ENCODE results near the gene LRRC58.
A peak's percentile ranks its signal among the peaks of the same experiment; 100 is the strongest.
"Not testable (repeated sequence)": the region's sequence is repeated elsewhere in the genome, so short reads cannot be mapped to it uniquely, and the experiment has no call there.

The LRRC58 gene

GRCh38 chr3:120348991-120349854 is at the start of gene LRRC58:
TSS of gene LRRC58 (minus strand) at chr3:120349354. CDS start at chr3:120349243, 111 bp downstream.
- peak; percentile 74 for DNase-seq

DNA sequence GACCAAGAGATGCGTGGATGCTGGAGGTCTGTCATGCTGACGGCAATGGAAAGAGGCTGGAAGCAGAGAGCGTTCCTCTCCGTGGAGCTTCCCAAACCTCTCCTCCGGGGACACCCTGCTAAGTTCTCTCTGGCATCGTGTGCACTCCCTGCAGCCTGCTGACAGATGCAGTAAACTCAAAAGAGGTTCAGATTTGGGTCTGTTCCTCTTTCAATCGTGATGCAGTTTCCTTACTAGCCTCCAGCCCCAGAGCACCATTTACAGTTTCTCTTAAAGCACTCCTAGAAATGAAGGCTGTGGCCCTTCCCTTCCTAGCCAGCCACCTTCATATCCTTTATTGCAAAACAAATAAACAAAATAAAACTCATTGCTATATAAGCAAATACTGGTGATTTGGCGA is 47.3 kb upstream of the LRRC58 start:
- DNase-seq: no peak

GRCh38 chr3:120394347-120394746 is 45.2 kb upstream of the LRRC58 start:
- no peak for DNase-seq

GRCh38 chr3:120393761-120394160 is 44.6 kb upstream of the LRRC58 start:
- no peak for DNase-seq

- no peak for DNase-seq
These were observed 44.1 kb upstream of the LRRC58 start for GRCh38 chr3:120393243-120393642.

DNA sequence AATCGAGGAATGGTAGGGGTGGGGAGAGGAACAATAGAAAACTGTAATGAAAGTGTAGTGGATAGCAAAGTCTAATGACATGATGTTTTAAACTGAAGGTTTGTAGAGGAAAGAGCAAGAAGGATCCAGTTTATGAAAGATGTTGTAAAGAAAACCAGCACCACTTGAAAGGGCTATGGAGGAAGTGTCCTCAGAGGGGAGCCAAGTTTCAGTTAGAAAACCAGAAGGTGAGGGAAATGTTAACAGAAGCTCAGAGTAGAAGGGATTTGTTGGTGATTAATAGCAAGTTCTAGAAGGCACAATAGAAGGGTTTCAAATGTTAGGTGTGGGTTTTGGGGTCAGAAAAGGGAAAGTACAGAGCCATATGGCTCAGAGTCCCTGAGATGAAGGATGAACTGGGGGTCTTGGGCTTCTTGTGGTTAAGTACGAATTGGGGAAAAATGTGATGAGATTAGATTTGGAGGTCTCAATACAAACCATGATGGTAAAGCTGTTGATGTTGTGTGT is 33.8 kb upstream of the LRRC58 start:
- no peak for DNase-seq

DNA sequence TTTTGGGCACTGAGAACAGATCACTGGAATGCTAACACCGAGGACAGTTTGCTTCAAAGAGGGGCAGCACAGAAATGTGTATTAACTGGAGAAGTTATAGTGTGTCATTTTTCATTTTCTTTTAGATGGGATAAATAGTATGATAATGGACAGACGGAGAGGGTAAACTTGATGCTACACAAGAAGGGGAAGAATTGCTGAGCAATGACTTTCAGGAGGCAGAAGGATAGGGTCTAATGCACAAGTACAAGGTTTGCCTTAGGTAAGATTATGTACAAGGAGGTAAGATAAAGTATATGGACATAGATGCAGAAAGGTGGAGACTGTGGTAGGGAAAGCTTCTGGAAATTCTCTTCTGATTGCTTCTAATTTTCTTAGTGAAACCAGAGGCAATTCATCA is 32.3 kb upstream of the LRRC58 start:
- no peak for DNase-seq

DNA sequence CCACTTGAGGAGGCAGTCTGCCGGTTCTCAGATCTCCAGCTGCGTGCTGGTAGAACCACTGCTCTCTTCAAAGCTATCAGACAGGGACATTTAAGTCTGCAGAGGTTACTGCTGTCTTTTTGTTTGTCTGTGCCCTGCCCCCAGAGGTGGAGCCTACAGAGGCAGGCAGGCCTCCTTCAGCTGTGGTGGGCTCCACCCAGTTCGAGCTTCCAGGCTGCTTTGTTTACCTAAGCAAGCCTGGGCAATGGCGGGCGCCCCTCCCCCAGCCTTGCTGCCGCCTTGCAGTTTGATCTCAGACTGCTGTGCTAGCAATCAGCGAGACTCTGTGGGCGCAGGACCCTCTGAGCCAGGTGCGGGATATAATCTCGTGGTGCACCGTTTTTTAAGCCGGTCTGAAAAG is 28.8 kb upstream of the LRRC58 start:
- DNase-seq: not testable (repeated sequence)

- no peak for DNase-seq
These were observed 21.3 kb upstream of the LRRC58 start for GRCh38 chr3:120370463-120370862.

DNA sequence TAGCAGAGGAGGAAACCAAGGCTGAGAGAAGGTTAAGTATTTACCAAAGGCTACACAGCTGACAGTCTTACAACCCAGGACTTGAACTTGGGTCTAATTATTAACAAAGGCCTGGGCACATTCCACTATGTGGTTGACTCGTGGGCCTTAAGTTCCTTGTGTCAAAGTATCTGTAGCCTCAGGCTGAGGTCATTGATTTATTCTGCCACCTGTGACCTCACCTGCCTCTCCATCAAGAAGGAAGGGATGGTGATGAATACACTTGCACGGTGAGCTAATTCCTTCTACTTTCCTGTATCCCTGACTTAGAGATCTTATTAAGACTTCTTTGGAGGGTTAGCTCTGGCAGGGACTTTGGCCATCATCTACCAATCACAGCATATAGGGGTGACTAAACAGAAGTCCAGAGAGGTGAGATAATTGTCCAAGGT is 19.9 kb upstream of the LRRC58 start:
- DNase-seq: no peak

GRCh38 chr3:120368172-120368571 is 19.0 kb upstream of the LRRC58 start:
- no peak for DNase-seq

DNA sequence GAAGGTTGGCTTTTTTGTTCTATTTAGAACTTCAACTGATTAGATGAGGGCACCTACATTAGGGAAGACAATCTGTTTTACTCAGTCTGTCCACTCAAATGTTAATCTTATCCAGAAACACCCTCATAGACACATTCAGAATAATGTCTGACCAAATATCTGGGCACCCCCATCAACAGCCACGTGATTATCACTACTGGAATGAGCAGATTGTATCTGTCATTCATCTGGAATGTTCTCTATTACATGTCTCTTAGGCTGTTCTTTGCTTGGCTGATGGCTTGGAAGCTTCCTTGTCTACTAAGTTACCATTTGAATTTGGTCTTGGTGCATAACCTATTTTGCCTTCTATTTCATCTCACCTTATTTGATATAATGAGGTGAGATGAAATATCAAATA is 15.7 kb upstream of the LRRC58 start:
- DNase-seq: no peak

- DNase-seq: no peak
These were observed 14.9 kb upstream of the LRRC58 start for GRCh38 chr3:120364101-120364500.

DNA sequence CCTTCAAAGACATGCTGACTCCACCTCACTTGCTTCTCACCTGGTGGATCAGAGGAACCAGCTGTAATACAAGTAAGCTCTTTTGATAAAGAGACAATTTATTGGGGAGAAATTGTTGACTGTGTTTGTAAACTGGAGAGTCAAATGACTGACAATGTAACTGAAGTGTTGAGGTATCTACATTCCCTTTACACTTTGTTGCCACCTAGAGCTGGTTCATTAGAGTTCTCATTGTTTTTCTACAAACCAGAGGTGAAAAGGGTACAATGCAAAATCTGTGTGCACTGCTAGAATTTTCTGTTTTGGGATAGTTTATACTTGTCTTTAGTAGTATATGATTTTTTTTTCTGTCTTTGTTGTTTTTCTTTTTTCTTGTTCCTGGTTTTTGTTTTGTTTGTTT is 8.7 kb upstream of the LRRC58 start:
- no peak for DNase-seq

DNA sequence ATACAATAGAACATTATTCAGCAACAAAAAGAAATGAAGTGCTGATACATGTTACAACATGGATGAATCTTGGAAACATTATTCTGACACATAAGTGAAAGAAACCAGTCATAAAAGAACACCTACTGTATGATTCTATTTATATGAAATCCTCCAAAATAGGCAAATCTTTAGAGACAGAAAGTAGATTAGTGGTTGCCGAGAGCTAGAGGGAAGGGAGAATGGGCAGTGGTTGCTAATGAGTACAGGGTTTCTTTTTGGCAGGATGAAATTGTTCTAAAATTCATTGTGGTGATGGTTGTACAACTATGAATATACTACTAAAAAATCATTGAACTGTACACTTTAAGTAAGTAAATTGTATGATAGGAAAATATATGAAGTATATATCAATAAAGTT is 6.3 kb upstream of the LRRC58 start:
- no peak for DNase-seq

DNA sequence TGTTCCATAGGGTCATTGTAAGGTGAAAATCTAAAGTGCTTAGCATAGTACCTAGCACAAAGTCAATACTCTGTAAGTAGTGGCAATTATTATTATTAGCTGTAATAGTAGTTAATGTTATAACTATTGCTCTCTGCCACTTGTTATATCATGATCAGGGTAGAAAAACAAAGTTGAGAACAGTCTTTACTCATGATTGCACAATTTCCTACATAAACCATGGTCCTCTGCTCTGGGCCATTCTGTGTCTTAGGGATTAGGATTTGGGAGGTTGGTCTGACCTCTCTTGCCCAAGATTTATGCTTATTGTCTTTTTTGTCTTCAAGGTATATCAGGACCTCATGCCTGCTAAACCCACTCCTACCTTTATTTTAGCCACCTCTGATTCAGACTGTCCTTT is 4.3 kb upstream of the LRRC58 start:
- no peak for DNase-seq

- DNase-seq: no peak
These were observed 2.9 kb upstream of the LRRC58 start for GRCh38 chr3:120352017-120352416.

DNA sequence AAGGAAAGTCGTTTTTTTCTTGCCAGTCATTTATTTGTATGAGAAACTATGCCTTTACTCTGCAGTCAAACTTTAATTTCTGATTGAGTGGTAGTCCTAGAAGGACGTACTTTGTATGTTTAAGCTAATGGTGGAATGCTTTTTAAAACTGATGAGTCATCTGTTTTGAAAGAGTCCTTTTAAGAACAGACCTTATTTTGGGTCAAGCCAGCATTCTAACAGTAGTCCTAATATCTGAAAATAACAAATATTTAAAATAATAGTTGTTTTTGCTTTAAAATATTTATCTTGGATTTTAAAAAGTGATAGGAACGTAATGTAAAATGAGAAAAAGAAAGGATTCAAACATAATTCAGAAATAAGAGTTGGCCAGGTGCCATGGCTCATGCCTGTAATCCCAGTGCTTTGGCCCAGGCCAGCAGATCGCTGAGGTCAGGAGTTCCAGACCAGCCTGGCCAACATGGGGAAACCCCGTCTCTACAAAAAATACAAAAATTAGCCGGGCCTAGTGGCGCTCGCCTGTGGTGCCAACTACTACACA is 1.3 kb upstream of the LRRC58 start:
- no peak for DNase-seq

DNA sequence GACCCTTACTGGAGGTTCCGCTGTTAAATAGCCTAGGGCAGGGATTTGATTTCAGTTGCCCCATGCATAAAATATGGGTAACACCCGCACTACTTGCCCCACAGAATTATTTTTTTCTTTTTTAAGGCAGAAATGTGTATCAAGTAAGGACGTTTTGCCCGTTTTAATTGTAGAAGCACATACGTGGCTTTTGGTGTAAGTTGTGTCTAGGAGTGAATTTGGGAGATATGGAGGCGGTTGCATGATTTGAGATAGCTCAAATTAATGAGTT is 636 bp upstream of the LRRC58 start:
- no peak for DNase-seq

- peak; percentile 61 for DNase-seq
These were observed 826 bp downstream of the LRRC58 start for GRCh38 chr3:120348065-120348990.

DNA sequence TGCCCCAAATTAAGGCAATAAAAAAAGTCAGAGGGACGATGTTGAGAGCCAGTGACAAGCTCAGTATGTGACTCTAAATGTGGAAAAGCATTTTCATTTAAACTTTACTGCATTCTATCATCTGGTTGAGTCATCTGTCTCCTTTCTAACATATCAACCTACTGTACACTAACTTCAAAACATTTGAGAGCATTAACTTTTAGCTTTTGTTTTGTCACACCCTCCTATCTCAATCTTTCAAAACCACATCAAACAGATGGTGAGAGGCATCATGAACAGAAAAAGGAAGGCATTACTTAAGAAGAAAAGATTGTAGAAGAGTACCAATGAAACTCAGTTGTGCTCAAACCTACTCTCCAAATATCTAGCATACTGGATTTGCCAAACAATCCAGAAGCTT is 4.8 kb downstream of the LRRC58 start:
- no peak for DNase-seq

- DNase-seq: no peak
These were observed 7.4 kb downstream of the LRRC58 start for GRCh38 chr3:120341658-120342346.

DNA sequence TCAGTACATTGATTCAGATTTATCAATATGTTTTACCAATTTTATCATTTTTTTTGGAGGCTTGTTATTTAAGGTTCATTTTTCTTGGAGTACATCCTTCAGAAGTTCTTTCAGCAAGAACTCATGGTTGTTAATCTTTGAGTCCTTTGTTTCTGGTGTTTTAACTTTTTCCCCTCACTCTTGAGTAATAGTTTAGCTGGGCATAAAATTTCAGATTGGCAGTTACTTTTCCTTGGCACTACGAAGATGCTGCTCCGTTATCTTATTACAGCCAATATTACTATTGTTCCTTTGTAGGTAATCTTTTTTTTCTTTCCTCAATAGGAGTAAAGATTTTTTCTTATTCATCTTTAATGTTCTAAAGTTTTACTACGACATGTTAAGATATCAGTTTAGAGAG is 9.8 kb downstream of the LRRC58 start:
- no peak for DNase-seq
